Measurements from ENCODE around the gene MYCBPAP. TPM values are rescaled to one million over a fixed set of nuclear protein-coding genes. Genes with fewer than 3 reads are reported as not detected.
A peak's percentile ranks its signal among the peaks of the same experiment; 100 is the strongest.

Gene MYCBPAP
- total RNA-seq, 1 experiment from 2014 or later: 1.5 TPM

DNA sequence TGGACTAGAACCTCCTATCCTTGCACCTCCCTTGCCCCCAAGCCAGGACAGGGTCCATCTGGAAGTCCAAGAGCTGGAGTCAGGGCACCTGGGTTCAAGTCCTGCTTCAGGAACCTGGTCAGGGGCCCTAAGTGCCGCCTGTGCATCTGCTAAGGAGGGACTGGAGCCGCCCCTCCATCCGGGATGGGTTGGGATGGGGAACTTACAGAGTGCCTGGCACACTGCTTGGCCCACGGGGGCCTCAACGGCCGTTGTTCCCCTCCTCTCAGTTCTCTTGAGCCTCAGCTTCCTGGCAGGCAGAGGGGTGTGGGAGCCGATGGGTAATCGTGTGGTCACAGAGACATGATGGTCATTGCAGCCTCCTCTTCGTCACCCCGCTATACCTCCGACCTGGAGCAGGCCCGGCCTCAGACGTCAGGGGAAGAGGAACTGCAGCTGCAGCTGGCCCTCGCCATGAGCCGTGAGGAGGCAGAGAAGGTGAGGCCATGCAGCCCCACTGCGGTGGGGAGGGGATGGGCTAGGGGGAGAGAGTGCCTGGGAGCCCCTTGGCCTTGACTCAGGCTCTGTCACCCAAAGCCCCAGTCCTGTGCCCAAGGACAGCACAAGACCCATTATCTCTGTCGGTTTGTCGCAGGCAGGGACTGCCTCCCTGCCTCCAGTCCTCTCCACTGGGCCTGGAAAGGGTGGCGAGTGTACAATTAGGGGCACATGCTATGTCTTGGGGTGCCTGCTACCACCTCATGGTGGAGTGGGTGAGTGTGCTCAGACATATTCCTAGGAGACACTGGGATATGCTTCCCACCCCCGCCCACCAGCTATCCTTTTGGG, 29.7 kb downstream of the MYCBPAP start:
- no peak for DNase-seq (ENCODE audit: low read depth)

DNA sequence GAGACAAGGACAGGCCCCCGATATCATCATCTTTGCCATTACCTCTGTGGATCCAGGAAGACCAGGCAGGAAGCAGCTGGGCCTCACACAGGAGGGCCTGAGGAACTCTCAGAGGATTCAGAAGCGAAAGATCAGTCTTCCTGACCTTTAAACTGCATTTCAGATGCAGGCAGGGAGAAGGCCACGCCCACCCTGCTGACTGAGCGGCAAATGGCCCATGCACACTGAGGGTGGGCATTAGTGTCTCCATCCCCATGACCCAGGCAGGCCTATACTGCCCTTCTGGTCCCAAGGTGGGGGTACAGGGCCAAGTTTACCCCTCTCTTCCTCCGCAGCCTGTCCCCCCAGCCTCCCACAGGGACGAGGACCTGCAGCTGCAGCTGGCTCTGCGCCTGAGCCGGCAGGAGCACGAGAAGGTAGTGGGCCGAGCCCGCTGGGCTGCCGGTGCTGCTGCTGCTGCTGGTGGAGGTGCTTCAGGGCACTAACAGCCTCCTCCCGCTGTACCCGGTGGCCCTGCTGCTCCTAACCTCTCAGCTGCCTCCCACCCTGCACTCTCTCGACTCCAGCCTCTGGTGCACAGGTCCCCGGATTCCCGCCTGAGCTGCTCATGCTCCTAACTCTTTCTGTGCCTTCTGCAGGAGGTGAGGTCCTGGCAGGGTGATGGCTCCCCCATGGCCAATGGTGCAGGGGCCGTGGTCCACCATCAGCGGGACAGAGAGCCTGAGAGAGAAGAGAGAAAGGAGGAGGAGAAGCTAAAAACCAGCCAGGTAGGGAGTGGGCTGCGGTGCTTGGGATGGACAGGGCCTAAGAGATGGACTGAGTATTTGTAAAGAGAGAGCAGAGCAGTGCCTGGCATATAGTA, 30.5 kb downstream of the MYCBPAP start:
- DNase-seq (ENCODE audit: low read depth): no peak

DNA sequence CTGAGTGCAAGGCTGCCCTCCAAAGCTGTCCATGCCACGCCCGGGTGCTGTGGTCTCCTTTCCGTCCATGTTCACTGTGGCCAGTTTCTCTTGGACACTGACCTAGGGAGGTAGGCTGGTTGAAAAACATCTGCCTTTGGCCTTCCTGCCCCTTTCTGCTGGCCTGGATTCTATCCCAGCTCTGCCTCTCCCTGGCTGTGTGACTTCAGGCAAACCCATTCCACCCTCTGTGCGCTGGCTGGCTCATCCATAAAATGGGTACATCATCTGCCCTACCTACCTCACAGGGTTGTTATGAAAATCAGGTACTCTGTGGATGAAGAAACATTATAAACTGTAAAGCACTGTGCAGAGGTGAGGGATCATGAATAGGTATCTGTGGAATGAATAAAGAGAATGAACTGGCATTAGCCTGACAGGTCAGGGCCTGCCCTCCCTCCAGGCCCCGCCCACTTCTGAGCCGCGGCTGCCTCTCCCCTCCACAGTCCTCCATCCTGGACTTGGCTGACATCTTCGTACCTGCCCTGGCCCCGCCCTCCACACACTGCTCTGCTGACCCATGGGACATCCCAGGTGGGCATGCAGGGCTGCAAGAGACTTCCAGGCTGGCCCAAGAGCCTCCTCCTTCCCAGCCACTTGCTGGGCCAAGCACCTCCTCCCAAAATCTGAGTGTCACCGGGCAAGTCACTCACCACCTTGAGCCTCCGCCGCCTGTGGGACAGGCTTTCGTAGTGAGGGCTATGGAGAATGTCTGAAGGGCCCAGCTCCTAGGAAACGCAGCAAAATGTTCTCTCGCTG, 31.7 kb downstream of the MYCBPAP start:
- DNase-seq (ENCODE audit: low read depth): no peak

DNA sequence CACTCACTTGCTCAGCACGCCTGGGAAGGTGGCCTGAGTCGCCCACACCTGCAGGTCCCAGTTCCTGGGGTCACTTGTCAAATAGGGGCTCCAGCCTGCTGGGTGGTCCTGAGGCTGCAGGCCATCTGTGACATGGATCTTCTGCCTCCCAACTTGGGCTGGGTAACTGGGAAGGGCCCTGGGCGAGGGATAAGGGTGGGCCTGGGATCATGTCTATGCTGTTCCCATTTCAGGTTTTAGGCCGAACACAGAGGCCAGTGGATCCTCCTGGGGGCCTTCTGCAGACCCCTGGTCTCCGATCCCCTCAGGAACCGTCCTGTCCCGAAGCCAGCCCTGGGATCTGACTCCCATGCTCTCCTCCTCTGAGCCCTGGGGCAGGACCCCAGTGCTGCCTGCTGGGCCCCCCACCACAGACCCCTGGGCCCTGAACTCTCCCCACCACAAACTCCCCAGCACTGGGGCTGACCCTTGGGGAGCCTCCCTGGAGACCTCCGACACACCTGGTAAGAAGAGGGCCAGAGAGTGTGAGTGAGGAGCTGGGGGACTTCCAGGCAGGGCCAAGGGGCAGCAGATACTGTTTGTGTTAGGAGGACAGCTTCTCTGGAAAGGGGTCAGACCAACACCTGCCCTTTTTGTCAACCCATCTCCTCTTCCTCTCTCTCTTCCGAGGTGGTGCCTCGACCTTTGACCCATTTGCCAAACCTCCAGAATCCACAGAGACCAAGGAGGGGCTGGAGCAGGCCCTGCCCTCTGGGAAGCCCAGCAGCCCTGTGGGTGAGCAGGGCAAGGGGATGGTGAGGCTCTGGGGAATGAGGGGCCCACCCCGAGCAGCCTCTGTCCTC, 32.5 kb downstream of the MYCBPAP start:
- no peak for DNase-seq (ENCODE audit: low read depth)

- DNase-seq (ENCODE audit: low read depth): no peak
These were observed 33.1 kb downstream of the MYCBPAP start for GRCh38 chr17:50541402-50541715.

GRCh38 chr17:50541716-50542688, 33.8 kb downstream of the MYCBPAP start:
- DNase-seq (ENCODE audit: low read depth): peak; percentile 87

DNA sequence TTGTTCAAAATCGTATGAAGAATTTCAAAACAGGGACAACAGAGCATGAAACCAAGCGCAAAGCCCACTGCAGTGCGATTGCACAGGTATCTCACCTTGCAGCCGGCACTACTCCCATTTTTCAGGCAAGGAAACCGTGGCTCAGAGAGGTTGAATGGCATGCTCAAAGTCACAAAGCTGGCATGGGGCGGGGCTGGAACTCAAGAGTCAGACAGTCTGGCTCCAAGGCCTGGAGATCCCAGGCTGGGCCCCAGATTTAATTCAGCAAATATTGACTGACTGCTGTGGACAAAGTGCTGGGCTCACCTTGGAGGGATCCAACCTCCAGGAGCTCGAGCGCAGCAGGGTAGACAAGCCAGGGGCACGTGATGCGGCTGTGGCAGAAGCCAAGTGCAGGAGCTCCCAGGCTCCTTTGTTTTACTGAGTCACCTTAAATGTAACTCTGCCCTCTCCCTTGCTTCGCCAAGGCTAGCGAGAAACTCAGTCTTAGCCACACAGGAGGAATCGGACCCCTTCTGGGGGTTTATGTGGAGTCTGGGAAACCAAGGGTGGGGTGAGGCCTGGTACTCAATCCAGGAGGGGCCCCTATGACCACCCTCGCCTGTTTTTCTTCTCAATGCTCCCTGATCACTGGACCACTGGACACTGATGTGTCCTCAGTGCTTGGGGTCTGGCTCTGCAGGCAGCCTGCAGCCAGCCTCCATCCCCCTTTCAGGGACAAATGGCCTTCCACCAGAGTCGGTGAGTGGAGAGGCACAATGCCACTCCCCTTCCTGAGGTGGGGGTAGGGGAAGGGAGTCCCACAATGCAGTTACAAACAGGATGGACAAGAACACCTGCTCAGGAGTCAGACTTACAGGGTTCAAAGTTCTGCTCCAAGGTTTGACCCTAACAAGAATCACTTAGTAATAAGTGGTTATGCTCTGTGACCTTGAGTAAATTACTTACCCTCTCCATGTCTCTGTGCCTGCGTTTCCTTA, 34.8 kb downstream of the MYCBPAP start:
- no peak for DNase-seq (ENCODE audit: low read depth)

DNA sequence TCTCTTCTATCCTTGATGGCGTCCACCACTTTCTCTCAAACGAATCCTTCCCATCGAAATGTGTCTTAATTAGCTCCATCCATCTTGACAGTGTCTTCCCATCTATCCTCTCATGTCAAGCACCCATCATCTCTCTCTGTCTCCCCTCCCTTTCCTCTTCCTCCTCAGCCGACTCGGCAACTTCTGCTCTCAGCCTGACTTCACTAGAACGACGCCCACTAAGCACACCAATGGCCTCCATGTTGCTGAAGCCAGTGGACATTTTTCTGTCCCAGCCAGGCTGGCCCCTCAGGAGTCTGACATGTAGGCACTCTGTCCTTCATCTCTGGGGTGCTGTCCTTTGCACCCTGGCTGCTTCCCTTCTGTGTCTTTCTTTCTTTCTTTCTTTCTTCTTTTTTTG, 36.3 kb downstream of the MYCBPAP start:
- DNase-seq (ENCODE audit: low read depth): no peak

GRCh38 chr17:50545311-50545710, 37.1 kb downstream of the MYCBPAP start:
- no peak for DNase-seq (ENCODE audit: low read depth)

- DNase-seq (ENCODE audit: low read depth): no peak
These were observed 38.4 kb downstream of the MYCBPAP start for GRCh38 chr17:50546701-50547034.

- DNase-seq (ENCODE audit: low read depth): peak; percentile 90
These were observed 38.9 kb downstream of the MYCBPAP start, which contains the start of gene SPATA20 for GRCh38 chr17:50547035-50547735. SPATA20 (plus strand) TSS chr17:50547174; CDS start chr17:50547209, 35 bp downstream.

DNA sequence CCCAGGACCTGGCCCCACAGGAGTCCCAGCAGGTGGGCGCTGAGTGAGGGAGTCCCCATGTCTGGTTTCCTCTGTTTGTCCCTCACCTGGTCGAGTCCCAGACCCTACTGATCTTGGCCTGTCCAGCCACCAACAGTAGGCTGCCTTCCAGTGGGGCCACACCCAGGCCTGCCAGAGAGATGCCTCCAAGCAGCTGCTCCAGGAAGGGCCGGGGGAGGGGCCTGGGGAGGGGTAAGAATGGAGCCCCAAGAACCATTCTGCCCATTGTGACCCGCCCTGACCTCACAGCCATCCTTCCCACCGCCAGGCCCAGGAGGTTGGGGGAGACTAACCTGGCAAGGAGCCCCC, 39.5 kb downstream of the MYCBPAP start:
- no peak for DNase-seq (ENCODE audit: low read depth)

DNA sequence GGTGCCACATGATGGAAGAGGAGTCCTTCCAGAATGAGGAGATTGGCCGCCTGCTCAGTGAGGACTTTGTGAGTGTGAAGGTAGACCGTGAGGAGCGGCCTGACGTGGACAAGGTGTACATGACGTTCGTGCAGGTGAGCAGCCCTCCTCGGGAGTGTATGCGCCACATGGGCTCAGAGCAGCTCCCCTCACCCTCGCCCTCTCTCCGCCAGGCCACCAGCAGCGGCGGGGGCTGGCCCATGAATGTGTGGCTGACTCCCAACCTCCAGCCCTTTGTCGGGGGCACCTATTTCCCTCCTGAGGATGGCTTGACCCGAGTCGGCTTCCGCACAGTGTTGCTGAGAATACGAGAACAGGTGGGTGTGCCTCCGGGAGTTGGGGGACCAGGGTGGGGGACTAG, 40.6 kb downstream of the MYCBPAP start:
- no peak for DNase-seq (ENCODE audit: low read depth)

GRCh38 chr17:50549256-50549941, 41.2 kb downstream of the MYCBPAP start:
- no peak for DNase-seq (ENCODE audit: low read depth)

- DNase-seq (ENCODE audit: low read depth): no peak
These were observed 41.7 kb downstream of the MYCBPAP start for GRCh38 chr17:50549969-50550368.

DNA sequence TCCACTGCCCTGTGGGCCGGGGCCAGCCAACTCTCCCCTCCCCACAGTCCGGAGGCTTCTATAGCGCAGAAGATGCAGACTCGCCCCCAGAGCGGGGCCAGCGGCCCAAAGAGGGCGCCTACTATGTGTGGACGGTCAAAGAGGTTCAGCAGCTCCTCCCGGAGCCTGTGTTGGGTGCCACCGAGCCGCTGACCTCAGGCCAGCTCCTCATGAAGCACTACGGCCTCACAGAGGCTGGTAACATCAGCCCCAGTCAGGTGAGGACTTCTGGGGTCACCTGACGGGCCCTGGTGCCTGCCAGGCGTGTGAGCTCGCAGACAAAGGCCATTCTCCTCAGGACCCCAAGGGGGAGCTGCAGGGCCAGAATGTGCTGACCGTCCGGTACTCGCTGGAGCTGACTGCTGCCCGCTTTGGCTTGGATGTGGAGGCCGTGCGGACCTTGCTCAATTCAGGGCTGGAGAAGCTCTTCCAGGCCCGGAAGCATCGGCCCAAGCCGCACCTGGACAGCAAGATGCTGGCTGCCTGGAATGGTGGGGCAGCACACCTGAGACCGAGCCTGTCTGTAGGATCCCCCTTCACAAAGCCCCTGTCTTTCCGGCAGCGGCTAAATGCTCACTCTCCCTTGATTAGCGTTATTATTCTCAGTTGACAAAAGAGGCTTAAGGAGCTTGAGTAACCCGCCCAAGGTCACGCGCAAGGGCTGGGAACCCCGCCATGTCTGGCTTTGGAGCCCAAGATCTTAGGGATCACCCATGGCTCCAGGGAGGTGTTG, 42.6 kb downstream of the MYCBPAP start:
- peak; percentile 79 for DNase-seq (ENCODE audit: low read depth)

- DNase-seq (ENCODE audit: low read depth): no peak
These were observed 43.2 kb downstream of the MYCBPAP start for GRCh38 chr17:50551433-50551815.

All from Daoy (cell line).